Type B pancreatic cell (in vitro differentiated cells): Measurements from ENCODE around the gene ZKSCAN8. TPM values are rescaled to one million over a fixed set of nuclear protein-coding genes. Genes with fewer than 3 reads are reported as not detected.

Experiments used
- DNase-seq: peaks from one replicate; pipeline ENCODE4 v3.0.0; 2021; ENCODE audit warnings: mixed read lengths; ENCODE audit not compliant: unreplicated experiment; ENCODE audit errors: extremely low spot score
- H3K27ac Mint-ChIP-seq: 2 replicates; pipeline ENCODE4 v1.8.0; 2021; ENCODE audit warnings: mild to moderate bottlenecking, mixed read lengths
- H3K27me3 Mint-ChIP-seq: 2 replicates; pipeline ENCODE4 v1.8.0; 2021; ENCODE audit warnings: mixed read lengths
- H3K36me3 Mint-ChIP-seq: 2 replicates; pipeline ENCODE4 v1.8.0; 2021; ENCODE audit warnings: mixed read lengths
- H3K4me1 Mint-ChIP-seq: one replicate; pipeline ENCODE4 v1.8.0; 2021; ENCODE audit warnings: mixed read lengths; ENCODE audit not compliant: unreplicated experiment
- H3K4me3 Mint-ChIP-seq: 2 replicates; pipeline ENCODE4 v1.8.0; 2021; ENCODE audit warnings: mild to moderate bottlenecking, mixed read lengths
- H3K9me3 Mint-ChIP-seq: 2 replicates; pipeline ENCODE4 v1.8.0; 2021; ENCODE audit warnings: mixed read lengths
- total RNA-seq: library from RNA; stranded (reverse); gene quantifications from 2 replicates; pipeline ENCODE4 v1.2.1, GENCODE V29; 2021; ENCODE audit warnings: low replicate concordance
- TF ChIP-seq, protein P1 (sequence below): fragments of 200-600 bp; sonication (generic); conservative IDR thresholded peaks from 2 replicates; pipeline ENCODE4 v1.5.0; 2021; ENCODE audit warnings: antibody characterized with exemption, mild to moderate bottlenecking

Gene ZKSCAN8
- total RNA-seq, 1 donor from 2014 or later: 37.5 TPM

DNA sequence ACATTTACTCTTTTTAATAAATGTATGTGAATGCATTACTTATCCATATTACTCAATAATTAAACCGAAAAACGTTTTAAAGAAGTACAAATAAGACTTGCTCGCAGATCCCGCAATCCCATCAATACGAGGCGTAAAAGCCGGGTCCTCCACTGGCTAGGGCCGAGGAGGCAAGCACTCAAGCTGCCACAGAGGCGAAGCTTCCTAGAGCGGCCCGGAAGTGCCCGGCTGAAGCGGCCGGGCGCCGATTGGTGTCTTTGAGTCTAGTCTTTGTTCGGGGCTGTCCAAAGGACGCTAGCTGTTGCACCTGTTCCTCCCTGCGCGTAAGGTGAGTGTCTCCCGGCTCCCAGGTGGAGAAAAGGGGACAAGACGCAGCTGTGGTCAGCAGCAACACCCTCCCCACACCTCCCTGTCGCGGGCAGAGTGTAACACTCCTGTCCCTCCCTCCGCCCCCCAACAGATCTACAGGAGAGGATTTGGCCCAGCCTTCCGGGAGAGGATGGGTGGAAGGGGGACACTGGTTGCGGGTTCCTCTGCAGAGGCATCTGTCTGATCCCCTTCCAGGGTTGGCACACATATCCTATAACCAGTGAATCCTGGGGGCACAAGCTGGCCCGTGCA lies 17.2 kb upstream of the ZKSCAN8 start, which contains the start of gene ZSCAN16:
Gene ZSCAN16, plus strand, starts transcription at position 260 of the 621 bp plus-strand sequence. CDS start 835 bp downstream, outside the sequence.
- peak; percentile 83 for DNase-seq
- Mint-ChIP-seq H3K4me3 (peak within 1 kb of the TSS; percentile 98), H3K27ac (peak within 1 kb of the TSS; percentile 89), H3K9me3 (no peaks in the 10 kb centered on the region), H3K36me3 (peaks cover 13% of the 10 kb centered on the region), H3K4me1 (peaks cover 19% of the 10 kb centered on the region), H3K27me3 (no peaks in the 10 kb centered on the region)
- TF ChIP-seq, protein P1, sequence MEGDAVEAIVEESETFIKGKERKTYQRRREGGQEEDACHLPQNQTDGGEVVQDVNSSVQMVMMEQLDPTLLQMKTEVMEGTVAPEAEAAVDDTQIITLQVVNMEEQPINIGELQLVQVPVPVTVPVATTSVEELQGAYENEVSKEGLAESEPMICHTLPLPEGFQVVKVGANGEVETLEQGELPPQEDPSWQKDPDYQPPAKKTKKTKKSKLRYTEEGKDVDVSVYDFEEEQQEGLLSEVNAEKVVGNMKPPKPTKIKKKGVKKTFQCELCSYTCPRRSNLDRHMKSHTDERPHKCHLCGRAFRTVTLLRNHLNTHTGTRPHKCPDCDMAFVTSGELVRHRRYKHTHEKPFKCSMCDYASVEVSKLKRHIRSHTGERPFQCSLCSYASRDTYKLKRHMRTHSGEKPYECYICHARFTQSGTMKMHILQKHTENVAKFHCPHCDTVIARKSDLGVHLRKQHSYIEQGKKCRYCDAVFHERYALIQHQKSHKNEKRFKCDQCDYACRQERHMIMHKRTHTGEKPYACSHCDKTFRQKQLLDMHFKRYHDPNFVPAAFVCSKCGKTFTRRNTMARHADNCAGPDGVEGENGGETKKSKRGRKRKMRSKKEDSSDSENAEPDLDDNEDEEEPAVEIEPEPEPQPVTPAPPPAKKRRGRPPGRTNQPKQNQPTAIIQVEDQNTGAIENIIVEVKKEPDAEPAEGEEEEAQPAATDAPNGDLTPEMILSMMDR: no peak

DNA sequence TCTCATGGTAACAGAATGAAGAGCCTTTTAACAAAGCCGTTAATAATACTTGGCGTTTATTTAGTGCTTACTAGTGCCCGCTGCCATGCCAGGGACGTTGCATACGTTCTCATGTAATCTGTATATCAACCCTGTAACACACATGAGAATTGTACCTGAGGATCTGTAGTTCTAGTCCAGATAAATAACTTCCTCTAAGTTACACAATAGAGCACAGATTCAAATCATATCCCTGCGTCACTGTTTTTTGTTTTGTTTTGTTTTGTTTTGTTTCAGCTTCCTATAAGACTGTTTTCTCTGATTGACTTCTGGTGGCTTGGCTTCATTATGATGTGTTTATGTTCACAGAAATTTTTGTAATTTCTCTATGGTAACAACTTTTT lies 16.7 kb upstream of the ZKSCAN8 start:
- Mint-ChIP-seq H3K4me3 (peak overlapping the region; percentile 98), H3K27me3 (no peaks in the 10 kb centered on the region), H3K27ac (peak overlapping the region; percentile 89), H3K4me1 (peaks cover 19% of the 10 kb centered on the region), H3K9me3 (no peaks in the 10 kb centered on the region), H3K36me3 (peaks cover 13% of the 10 kb centered on the region)
- TF ChIP-seq, protein P1: no peak
- DNase-seq: no peak

DNA sequence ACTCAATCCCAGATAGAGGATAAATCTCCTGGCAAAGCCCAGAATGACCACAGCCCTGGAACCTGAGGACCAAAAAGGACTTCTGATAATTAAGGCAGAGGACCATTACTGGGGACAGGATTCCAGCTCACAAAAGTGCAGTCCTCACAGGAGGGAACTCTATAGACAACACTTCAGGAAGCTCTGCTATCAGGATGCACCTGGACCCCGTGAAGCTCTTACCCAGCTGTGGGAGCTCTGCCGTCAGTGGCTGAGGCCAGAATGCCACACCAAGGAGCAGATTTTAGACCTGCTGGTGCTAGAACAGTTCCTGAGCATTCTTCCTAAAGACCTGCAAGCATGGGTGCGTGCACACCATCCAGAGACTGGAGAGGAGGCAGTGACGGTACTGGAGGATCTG lies 16.3 kb upstream of the ZKSCAN8 start:
- no peak for DNase-seq
- H3K36me3 Mint-ChIP-seq: peaks cover 10% of the 10 kb centered on the region
- H3K4me1 Mint-ChIP-seq: peaks cover 19% of the 10 kb centered on the region
- TF ChIP-seq, protein P1: no peak
- peak overlapping the region; percentile 89 for H3K27ac Mint-ChIP-seq
- no peaks in the 10 kb centered on the region for H3K27me3 Mint-ChIP-seq
- H3K4me3 Mint-ChIP-seq: peak overlapping the region; percentile 98
- H3K9me3 Mint-ChIP-seq: no peaks in the 10 kb centered on the region

DNA sequence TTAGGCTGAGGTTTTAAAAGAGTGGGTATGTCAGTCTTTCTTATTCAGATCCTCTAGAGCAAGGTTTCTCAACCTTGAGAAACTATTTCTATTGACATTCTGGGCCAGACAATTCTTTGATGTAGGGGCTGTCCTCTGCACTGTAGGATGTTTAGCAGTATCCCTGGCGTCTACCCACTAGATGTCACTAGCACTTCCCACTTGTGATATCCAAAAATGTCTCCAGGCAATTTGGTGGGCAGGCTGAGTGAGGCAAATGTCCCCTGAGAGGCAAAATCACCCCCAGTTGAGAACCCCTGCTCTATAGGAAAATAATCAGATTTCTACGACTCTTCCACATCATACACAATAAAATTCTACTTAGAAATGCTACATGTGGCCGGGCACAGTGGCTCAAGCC lies 7.7 kb upstream of the ZKSCAN8 start:
- TF ChIP-seq, protein P1: peak; percentile 56
- Mint-ChIP-seq H3K9me3 (no peaks in the 10 kb centered on the region), H3K27me3 (no peaks in the 10 kb centered on the region), H3K4me1 (peaks cover 35% of the 10 kb centered on the region), H3K27ac (no peak overlapping the region), H3K4me3 (peak overlapping the region; percentile 49), H3K36me3 (peaks cover 4% of the 10 kb centered on the region)
- DNase-seq: no peak

DNA sequence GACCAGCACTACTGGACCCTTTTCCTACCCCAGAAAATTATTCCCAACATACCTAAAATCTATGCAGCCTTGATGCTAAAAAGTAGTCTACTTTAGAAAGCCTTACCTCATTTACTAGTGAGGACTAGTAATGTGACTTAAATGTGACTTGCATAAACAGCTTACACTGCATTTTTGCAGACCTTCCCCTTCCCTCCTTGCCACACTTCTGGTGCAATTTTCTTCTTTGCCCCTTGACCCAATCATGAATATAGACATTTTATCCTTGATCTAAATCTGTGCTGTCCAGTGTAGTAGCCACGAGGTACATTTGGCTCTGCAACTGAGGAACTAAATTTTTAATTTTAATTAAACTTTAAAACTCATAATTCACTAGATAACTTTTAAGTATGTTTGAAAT lies 7.0 kb upstream of the ZKSCAN8 start:
- TF ChIP-seq, protein P1: no peak
- H3K9me3 Mint-ChIP-seq: no peaks in the 10 kb centered on the region
- H3K4me3 Mint-ChIP-seq: no peak overlapping the region
- no peaks in the 10 kb centered on the region for H3K27me3 Mint-ChIP-seq
- peaks cover 4% of the 10 kb centered on the region for H3K36me3 Mint-ChIP-seq
- no peak for DNase-seq
- H3K27ac Mint-ChIP-seq: no peak overlapping the region
- peaks cover 35% of the 10 kb centered on the region for H3K4me1 Mint-ChIP-seq
